ENCODE data around the gene EML4. TPM values are rescaled to one million over a fixed set of nuclear protein-coding genes. Genes with fewer than 3 reads are reported as not detected.
"Not testable (repeated sequence)": the region's sequence is repeated elsewhere in the genome, so short reads cannot be mapped to it uniquely, and the experiment has no call there.

The EML4 gene
- polyA plus RNA-seq, 1 of the 3 experiments (the other 2 are of a cell fraction), result 35.0 TPM

DNA sequence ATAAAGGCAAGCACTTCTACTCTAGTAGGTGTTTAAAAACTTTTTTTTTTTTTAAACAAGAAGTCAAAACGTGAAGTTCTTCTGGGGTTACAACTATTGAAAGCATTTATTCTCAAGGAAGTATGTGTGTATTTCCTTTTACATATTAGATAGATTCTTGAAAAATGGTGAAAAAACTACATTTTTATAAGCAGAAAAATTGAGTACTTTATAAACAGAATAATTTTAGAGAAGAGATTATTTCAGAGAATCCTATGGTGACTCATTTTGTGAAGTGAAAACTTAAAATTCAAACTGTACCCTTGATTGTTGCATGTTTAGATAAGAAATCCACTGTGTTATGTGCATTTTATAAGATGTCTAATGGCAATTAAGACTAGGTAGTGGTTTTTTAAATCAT, 2.9 kb downstream of the EML4 start:
- TF ChIP-seq MXI1 (IDR thresholded peaks at IDR 0.05; ENCODE audit: low read depth, low read length) (no peak), RAD21 (IDR thresholded peaks at IDR 0.05; ENCODE audit: low read length) (no peak), NFIC (IDR thresholded peaks at IDR 0.05; ENCODE audit: borderline replicate concordance) (no peak)
- peaks cover 35% of the 10 kb centered on the region for H4K20me1 ChIP-seq (ENCODE audit: insufficient read depth)
- 12% methylated on average over 1 of the region's 1 CpG for WGBS (ENCODE audit: low lambda C conversion rate)
- DNase-seq, result no peak
- H3K9me2 ChIP-seq, result no peaks in the 10 kb centered on the region
- peak overlapping the region; percentile 76; the same call in 1 of the 2 replicates for H3K9ac ChIP-seq
- peak overlapping the region; percentile 72 to 92; a peak in 3 of 4 replicates for H3K27ac ChIP-seq (ENCODE audit: low read depth in 2 of 2, low read length in 1 of 2)
- peak overlapping the region; percentile 81 to 100; a peak in 3 of 4 replicates for H3K4me3 ChIP-seq (ENCODE audit: low read depth in 2 of 2, low read length in 1 of 2)
- ChIA-PET CTCF (interaction anchor here (0.7 to 5.5 kb wide), 14 partner anchors 11 to 318 kb away, joined by 3 to 34 read pairs (median 4); no protein-coding TSS in a partner anchor), POLR2A (interaction anchor here (1.2 to 1.9 kb wide), 2 partner anchors 37 to 39 kb away, joined by 4 to 11 read pairs; no protein-coding TSS in a partner anchor)
- peaks cover 0 to 5% of the 10 kb centered on the region in 2 experiments for H3K36me3 ChIP-seq (replicated peaks in 1 of 2; ENCODE audit: control insufficient read depth in 1 of 2, insufficient read depth in 2 of 2, low read length in 1 of 2)
- H2AFZ ChIP-seq (ENCODE audit: low read depth), result no peak overlapping the region
- no peaks in the 10 kb centered on the region for H3K27me3 ChIP-seq (ENCODE audit: insufficient read depth)
- H3K79me2 ChIP-seq (ENCODE audit: insufficient read depth), result peaks cover 76% of the 10 kb centered on the region
- peak overlapping the region; percentile 87 for H3K4me2 ChIP-seq
- no peaks in the 10 kb centered on the region for H3F3A ChIP-seq (replicated peaks; ENCODE audit: insufficient read depth)
- no peaks in the 10 kb centered on the region for H3K9me3 ChIP-seq
- peaks cover 16 to 20% of the 10 kb centered on the region in 2 experiments; a peak in 3 of 4 replicates for H3K4me1 ChIP-seq (ENCODE audit: control insufficient read depth in 1 of 2, insufficient read depth in 2 of 2, low read depth in 1 of 2, low read length in 1 of 2)

DNA sequence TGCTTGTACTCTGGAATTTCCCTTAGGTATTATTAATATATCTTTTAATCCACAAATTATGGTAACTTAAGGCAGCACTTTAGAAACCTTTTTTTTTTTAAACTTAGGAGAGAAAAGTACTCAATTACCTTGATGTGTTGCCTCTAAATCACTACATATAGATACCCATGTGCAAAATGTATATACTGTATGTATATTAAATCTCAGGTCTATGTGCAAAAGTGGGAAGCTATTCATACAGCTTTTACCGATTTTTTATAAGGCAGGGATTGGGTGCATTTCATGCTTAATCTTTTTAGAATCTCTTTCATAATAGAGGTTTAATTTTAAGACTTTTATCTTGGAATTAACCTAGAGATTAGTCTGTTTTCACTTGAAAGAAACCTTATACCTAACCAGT, 3.4 kb downstream of the EML4 start:
- Histone ChIP-seq H3K9me2 (no peaks in the 10 kb centered on the region), H3K27me3 (ENCODE audit: insufficient read depth) (no peaks in the 10 kb centered on the region), H3K9me3 (no peaks in the 10 kb centered on the region), H3K4me1 (ENCODE audit: control insufficient read depth in 1 of 2, insufficient read depth in 2 of 2, low read depth in 1 of 2, low read length in 1 of 2) (peaks cover 16 to 19% of the 10 kb centered on the region in 2 experiments; a peak in 3 of 4 replicates), H3K36me3 (replicated peaks in 1 of 2; ENCODE audit: control insufficient read depth in 1 of 2, insufficient read depth in 2 of 2, low read length in 1 of 2) (peaks cover 0 to 8% of the 10 kb centered on the region in 2 experiments), H3K4me3 (ENCODE audit: low read depth in 2 of 2, low read length in 1 of 2) (peak overlapping the region; percentile 81 to 100; a peak in 2 of 4 replicates), H3K4me2 (peak overlapping the region; percentile 87), H3K79me2 (ENCODE audit: insufficient read depth) (peaks cover 81% of the 10 kb centered on the region), H4K20me1 (ENCODE audit: insufficient read depth) (peaks cover 40% of the 10 kb centered on the region), H3K27ac (ENCODE audit: low read depth in 2 of 2, low read length in 1 of 2) (peak overlapping the region; percentile 72 to 92; a peak in 3 of 4 replicates), H2AFZ (ENCODE audit: low read depth) (no peak overlapping the region), H3F3A (replicated peaks; ENCODE audit: insufficient read depth) (no peaks in the 10 kb centered on the region), H3K9ac (peak overlapping the region; percentile 76; the same call in 1 of the 2 replicates)
- no peak for DNase-seq
- 16% methylated on average over 1 of the region's 1 CpG for WGBS (ENCODE audit: low lambda C conversion rate)
- ChIA-PET CTCF (interaction anchor here (0.9 to 5.5 kb wide), 6 partner anchors 23 to 319 kb away, joined by 3 to 34 read pairs (median 6); no protein-coding TSS in a partner anchor), POLR2A (interaction anchor here (1.9 kb wide), 1 partner anchor 39 kb away, joined by 11 read pairs; no protein-coding TSS in a partner anchor)
- TF ChIP-seq ELF1 (IDR thresholded peaks at IDR 0.05) (no peak), NRF1 (IDR thresholded peaks at IDR 0.05; ENCODE audit: low read depth, low read length) (no peak), SIN3A (IDR thresholded peaks at IDR 0.05; ENCODE audit: borderline replicate concordance, low read depth, low read length) (no peak), YY1 (IDR thresholded peaks at IDR 0.05; ENCODE audit: low read depth) (no peak), RCOR1 (IDR thresholded peaks at IDR 0.05; ENCODE audit: low read length) (no peak), TCF12 (IDR thresholded peaks at IDR 0.05) (no peak), FOXJ3 (CRISPR knock-in tag; IDR thresholded peaks at IDR 0.05) (no peak), RFX5 (IDR thresholded peaks at IDR 0.05; ENCODE audit: low read length) (no peak), GABPA (IDR thresholded peaks at IDR 0.05; ENCODE audit: low read depth) (no peak), POLR2AphosphoS5 (IDR thresholded peaks at IDR 0.05; ENCODE audit: low read depth, low read length) (no peak)
- TF ChIP-seq, protein P1, sequence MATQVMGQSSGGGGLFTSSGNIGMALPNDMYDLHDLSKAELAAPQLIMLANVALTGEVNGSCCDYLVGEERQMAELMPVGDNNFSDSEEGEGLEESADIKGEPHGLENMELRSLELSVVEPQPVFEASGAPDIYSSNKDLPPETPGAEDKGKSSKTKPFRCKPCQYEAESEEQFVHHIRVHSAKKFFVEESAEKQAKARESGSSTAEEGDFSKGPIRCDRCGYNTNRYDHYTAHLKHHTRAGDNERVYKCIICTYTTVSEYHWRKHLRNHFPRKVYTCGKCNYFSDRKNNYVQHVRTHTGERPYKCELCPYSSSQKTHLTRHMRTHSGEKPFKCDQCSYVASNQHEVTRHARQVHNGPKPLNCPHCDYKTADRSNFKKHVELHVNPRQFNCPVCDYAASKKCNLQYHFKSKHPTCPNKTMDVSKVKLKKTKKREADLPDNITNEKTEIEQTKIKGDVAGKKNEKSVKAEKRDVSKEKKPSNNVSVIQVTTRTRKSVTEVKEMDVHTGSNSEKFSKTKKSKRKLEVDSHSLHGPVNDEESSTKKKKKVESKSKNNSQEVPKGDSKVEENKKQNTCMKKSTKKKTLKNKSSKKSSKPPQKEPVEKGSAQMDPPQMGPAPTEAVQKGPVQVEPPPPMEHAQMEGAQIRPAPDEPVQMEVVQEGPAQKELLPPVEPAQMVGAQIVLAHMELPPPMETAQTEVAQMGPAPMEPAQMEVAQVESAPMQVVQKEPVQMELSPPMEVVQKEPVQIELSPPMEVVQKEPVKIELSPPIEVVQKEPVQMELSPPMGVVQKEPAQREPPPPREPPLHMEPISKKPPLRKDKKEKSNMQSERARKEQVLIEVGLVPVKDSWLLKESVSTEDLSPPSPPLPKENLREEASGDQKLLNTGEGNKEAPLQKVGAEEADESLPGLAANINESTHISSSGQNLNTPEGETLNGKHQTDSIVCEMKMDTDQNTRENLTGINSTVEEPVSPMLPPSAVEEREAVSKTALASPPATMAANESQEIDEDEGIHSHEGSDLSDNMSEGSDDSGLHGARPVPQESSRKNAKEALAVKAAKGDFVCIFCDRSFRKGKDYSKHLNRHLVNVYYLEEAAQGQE (IDR thresholded peaks at IDR 0.05; ENCODE audit: low read depth, low read length), result no peak

DNA sequence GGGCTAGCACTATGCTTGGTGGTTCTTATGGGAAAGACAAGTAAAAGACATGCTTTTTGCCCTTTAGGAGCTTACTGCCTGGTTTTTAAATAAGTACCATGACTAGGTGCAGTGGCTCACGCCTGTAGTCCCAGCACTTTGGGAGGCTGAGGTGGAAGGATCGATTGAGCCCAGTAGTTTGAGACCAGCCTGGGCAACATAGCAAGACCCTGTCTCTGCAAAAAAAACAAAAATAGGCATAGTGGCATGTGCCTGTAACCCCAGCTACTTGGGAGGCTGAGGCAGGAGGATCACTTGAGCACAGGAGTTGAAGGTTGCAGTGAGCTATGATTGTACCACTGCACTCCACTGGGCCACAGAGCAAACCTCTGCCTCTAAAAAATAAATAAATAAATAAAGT, 4.3 kb downstream of the EML4 start:
- ChIA-PET CTCF (interaction anchor here (0.9 to 5.5 kb wide), 6 partner anchors 10 to 320 kb away, joined by 4 to 34 read pairs (median 6); no protein-coding TSS in a partner anchor), POLR2A (interaction anchor here (1.4 to 1.7 kb wide), 2 partner anchors 38 to 41 kb away, joined by 3 to 6 read pairs; no protein-coding TSS in a partner anchor)
- H3K4me3 ChIP-seq (ENCODE audit: low read depth in 2 of 2, low read length in 1 of 2); H3F3A ChIP-seq (replicated peaks; ENCODE audit: insufficient read depth); H3K27ac ChIP-seq (ENCODE audit: low read depth in 2 of 2, low read length in 1 of 2); H3K9ac ChIP-seq; H3K4me2 ChIP-seq; H3K36me3 ChIP-seq (replicated peaks in 1 of 2; ENCODE audit: control insufficient read depth in 1 of 2, insufficient read depth in 2 of 2, low read length in 1 of 2); H3K27me3 ChIP-seq (ENCODE audit: insufficient read depth); H3K9me2 ChIP-seq; H3K9me3 ChIP-seq; DNase-seq; H2AFZ ChIP-seq (ENCODE audit: low read depth): not testable (repeated sequence)
- WGBS (ENCODE audit: low lambda C conversion rate), result 91% methylated on average over 2 of the region's 2 CpGs
- peaks cover 90% of the 10 kb centered on the region for H3K79me2 ChIP-seq (ENCODE audit: insufficient read depth)
- H3K4me1 ChIP-seq (ENCODE audit: control insufficient read depth in 1 of 2, insufficient read depth in 2 of 2, low read depth in 1 of 2, low read length in 1 of 2), result peaks cover 16 to 18% of the 10 kb centered on the region in 2 experiments; a peak in 3 of 4 replicates
- peaks cover 47% of the 10 kb centered on the region for H4K20me1 ChIP-seq (ENCODE audit: insufficient read depth)

Data from SK-N-SH (cell line).